VCaP (cell line): Measurements from ENCODE around the gene PKNOX1.

Experiments used
- H3K27ac ChIP-seq: fragments of 450-650 bp; 2 replicates; pipeline ENCODE4 v1.5.1; 2017
- TF ChIP-seq, protein P1 (sequence below): fragments of 450-650 bp; conservative IDR thresholded peaks from 2 replicates; pipeline ENCODE4 v1.5.1; 2017; ENCODE audit warnings: mild to moderate bottlenecking, moderate library complexity

PKNOX1 gene

DNA sequence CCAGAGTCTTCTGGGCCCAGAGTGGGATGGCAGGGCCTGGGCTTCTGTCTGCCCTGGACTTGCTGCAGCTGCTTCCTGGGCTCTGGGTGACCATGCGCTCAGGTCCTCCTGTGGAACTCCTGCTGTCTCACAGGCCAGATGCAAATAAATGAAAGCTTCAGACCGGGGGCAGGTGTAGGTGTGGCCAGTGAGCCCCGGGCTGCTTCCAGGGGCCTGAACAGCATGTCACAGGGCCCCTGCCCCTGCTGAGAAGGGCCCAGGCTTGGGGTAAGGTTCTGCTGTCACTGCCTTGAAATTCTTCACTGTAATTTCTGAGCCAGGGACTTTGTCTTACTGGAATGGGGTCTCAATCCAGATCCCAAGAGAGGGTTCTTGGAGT is 2.5 kb upstream of the PKNOX1 start:
- TF ChIP-seq, protein P1, sequence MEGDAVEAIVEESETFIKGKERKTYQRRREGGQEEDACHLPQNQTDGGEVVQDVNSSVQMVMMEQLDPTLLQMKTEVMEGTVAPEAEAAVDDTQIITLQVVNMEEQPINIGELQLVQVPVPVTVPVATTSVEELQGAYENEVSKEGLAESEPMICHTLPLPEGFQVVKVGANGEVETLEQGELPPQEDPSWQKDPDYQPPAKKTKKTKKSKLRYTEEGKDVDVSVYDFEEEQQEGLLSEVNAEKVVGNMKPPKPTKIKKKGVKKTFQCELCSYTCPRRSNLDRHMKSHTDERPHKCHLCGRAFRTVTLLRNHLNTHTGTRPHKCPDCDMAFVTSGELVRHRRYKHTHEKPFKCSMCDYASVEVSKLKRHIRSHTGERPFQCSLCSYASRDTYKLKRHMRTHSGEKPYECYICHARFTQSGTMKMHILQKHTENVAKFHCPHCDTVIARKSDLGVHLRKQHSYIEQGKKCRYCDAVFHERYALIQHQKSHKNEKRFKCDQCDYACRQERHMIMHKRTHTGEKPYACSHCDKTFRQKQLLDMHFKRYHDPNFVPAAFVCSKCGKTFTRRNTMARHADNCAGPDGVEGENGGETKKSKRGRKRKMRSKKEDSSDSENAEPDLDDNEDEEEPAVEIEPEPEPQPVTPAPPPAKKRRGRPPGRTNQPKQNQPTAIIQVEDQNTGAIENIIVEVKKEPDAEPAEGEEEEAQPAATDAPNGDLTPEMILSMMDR, result no peak
- no peak overlapping the region for H3K27ac ChIP-seq

DNA sequence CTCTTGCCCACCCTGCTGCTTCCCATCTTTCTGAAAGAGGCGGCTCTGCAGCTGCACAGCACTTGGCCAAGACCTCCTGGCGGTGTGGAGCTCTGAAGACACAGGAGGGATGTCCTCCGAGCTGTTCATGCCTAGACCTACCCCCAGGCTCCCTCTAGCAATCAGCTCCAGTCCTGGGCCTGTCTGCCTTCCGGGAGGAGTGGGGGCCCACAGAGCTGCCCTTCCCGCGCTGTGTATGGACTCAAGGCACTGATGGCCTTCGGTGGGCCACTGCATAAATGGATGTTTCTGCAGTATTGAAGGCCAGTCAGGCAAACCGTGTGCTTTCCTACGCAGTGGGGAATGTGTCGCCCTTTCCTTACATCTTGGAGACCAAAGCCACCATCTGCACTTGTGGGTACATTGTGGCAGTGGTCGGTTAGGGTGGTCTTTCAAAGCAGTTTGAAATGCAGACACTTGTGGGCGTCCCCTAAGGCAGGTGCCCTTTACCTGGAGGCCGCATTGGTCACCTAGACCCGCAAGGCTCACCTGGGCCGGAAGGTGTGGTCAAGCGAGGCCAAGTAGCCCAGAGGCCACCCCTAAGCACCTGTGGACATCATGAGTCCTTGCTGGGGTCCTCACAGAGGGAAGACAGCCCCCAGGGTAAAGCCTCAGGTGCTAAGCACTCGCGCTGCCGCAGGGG is 912 bp upstream of the PKNOX1 start:
- TF ChIP-seq, protein P1, result no peak
- H3K27ac ChIP-seq, result peak overlapping the region; percentile 100

DNA sequence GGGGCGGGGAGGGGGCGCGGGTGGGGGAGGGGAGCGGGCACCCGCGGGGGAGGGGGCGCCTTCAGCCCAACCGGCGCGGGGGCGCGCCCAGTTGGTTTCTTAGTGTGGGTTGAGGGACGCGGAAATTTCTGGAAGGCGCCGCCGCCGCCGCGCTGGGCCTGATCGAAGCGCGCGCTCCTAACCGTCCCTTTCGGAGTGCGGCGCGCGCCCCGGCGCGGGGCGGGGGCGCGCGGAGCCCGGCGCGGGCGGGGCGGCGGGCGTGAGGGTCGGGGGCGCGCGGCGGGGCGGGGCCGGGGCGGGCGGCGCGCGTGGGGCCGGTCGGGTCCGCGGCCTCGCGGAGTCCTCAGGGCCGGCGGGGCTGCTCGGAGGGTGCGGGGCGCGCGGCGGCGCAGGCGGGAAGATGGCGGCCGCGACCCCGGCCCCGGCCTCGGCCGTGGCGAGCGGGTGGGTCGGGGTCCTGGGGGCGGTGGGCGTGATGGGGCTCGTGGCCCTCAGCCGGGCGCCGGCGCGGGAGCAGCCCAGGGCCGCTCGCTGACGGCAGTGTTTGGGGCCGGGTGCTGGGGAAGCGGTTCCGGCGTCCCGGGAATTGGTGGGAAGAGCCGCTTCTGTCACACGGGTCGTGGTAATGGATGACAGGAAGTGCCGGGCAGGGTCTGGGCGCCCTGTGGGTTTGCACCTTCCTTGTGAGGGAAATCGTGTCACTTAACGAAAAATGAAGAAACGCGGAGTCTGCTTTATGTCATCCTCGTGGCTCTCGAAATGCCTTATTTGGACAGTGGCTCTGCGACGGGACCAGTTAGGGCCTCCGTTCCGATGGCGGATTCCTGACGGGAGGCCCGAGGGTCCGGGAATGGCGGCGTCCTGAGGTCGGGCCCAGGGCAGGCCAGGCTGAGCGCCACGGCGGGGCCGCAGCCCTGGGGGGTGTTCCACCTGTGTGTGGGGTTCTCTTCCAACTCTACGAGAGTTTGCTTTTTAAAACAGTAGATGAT is 764 bp downstream of the PKNOX1 start:
- peak overlapping the region; percentile 100 for H3K27ac ChIP-seq
- TF ChIP-seq, protein P1, result no peak

DNA sequence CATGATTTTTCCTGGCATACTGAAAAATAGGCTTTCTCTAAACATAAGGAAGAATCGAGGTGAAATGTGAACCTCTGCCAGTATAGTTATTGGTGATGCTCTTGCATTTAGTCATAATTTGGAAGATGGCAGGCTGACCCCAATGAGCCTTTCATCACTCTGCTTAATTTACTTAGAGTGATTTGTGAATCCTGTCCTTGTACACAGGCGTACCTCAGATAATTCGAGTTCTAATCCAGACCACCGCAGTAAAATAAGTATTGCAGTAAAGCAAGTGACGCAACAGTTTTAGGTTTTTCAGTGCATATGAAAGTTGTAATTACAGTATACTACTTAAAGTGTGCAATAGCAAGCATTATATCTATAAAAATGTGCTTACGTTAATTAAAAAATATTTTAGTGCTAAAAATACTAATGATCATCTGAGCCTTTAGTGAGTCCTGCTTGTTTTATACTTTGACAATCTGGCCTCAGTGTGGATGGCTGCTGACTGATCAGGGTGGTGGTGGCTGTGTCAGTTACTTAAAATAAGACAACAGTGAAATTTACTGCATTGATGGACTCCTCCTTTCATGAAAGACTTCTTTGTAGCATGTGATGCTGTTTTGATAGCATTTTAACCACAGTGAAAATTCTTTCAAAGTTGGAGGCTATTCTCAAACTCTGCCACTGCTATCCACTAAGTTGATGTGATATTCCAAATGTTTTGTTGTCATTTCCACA is 1.7 kb downstream of the PKNOX1 start:
- TF ChIP-seq, protein P1, result no peak
- H3K27ac ChIP-seq, result peak overlapping the region; percentile 100

DNA sequence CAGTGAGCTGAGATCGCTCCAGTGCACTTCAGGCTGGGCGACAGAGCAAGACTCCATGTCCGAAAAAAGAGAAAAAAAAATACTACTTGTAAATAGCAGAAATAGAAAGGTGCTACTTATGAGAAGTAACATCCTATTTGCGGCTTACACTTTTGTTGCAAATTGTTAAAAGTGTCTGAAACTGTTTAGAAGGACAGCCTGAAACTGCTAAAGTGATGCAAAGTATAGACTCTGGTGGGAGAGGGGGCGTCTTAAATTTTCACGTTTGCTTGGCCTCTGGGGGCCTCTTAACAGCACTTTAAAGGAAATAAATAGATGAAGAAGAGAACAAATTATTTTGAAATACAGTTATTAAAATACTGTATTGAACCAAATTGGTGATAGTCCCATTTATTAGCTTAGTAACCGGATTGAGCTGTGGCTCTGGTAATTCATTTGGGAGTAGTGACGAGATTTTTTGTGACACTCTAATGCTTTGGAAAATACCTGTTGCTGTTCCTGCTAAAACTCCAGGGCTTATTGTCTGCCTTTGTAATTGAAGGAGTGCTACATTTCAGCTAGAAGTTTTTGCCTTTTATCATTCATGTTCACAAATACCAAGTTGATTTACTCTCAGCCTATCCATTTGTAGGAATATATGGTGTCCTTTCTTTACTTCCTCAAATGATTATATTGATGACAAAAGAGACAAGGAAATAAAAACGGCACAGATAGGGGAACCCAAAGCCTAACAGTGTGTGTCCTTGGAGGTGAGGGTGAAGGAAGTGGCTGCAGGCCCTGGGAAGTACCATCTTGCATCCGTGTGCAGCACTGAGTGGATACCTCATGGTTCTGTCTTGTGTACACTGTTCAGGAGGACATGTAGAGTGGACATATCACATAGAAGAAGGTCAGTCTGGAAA is 6.2 kb downstream of the PKNOX1 start:
- TF ChIP-seq, protein P1, result no peak
- H3K27ac ChIP-seq, result no peak overlapping the region

DNA sequence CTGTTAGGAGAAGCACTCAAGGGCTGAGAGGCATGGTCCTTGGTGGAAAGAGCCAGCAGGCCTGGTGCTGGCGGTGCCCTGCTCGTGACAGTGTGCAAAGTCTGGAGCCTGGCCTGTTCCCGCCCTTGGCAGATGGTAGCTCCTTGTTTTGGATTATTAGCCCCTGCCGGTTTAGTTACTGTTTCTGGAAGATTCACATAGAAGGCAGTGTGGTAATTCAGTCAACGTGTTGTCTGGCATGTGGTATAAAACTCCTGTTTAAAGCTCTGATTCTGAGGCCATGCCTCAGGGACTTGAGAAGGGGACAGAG is 6.8 kb downstream of the PKNOX1 start:
- H3K27ac ChIP-seq, result no peak overlapping the region
- TF ChIP-seq, protein P1, result no peak
